Measurements from ENCODE around the gene ORC3. TPM values are rescaled to one million over a fixed set of nuclear protein-coding genes. Genes with fewer than 3 reads are reported as not detected.

The ORC3 gene
- total and polyA plus RNA-seq, 4 donors: 6.8 to 22.4 (median 13.9) TPM

GRCh38 chr6:87639373-87639772 lies 49.4 kb downstream of the ORC3 start:
- intact Hi-C loops (cut with DNase I): no loop called here
- 88 to 98% methylated on average over 3 to 4 of the region's 4 CpGs for WGBS, 2 donors
- Histone ChIP-seq H3K4me1 (ENCODE audit: control insufficient read depth in 1 of 2, insufficient read depth in 2 of 2, low read length in 2 of 2) (no peaks in the 10 kb centered on the region), H3K9me3 (ENCODE audit: control insufficient read depth, low read length) (no peaks in the 10 kb centered on the region), H3K27me3 (ENCODE audit: control insufficient read depth in 1 of 2, insufficient read depth in 2 of 2, low read length in 1 of 2) (no peaks in the 10 kb centered on the region), H3K36me3 (ENCODE audit: control insufficient read depth in 1 of 2, insufficient read depth in 2 of 2, low read length in 1 of 2) (peaks cover 0 to 1% of the 10 kb centered on the region in 2 donors), H3K4me3 (ENCODE audit: low read length in 2 of 2) (no peak overlapping the region), H3K27ac (ENCODE audit: low read depth in 1 of 2, low read length in 2 of 2) (no peak overlapping the region)
- ATAC-seq (ENCODE audit: low FRiP score): no peak
- DNase-seq: no peak

DNA sequence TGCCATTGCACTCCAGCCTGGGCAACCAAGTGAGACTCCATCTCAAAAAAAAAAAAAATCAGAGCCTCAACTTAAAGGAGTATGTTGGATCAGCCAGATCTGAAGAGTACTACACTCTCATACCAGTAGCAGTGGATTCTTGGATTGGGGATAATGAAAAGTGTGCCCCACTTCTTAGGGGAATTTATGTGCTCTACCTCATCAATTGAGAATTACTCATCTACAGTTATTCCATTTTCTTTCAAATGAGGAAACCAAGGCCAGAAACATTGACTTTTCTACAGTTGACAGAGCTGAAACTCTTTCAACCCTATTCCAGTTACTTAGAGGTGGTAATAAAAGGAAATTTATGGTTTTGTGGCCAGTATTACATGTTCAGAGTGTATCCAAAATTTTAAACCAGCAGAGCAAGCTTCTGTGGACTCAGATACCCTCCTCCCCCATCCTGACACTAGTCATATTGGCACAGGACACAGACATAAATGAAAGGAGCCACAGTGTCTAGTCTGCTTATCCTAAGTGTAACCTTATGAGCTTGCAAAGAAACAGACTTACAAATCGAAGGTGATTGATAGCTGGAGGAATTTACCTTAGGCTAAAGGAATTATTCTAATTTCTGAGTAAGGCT lies 51.2 kb downstream of the ORC3 start:
- 71 to 78% methylated on average over 1 of the region's 1 CpG for WGBS, 2 donors
- peaks cover 0 to 1% of the 10 kb centered on the region in 2 donors for H3K36me3 ChIP-seq (ENCODE audit: control insufficient read depth in 1 of 2, insufficient read depth in 2 of 2, low read length in 1 of 2)
- no peak for ATAC-seq (ENCODE audit: low FRiP score)
- no peaks in the 10 kb centered on the region for H3K4me1 ChIP-seq (ENCODE audit: control insufficient read depth in 1 of 2, insufficient read depth in 2 of 2, low read length in 2 of 2)
- no peaks in the 10 kb centered on the region for H3K9me3 ChIP-seq (ENCODE audit: control insufficient read depth, low read length)
- no peak overlapping the region for H3K4me3 ChIP-seq (ENCODE audit: low read length in 2 of 2)
- H3K27ac ChIP-seq (ENCODE audit: low read depth in 1 of 2, low read length in 2 of 2): no peak overlapping the region
- DNase-seq: no peak
- intact Hi-C loops (cut with DNase I): no loop called here
- H3K27me3 ChIP-seq (ENCODE audit: control insufficient read depth in 1 of 2, insufficient read depth in 2 of 2, low read length in 1 of 2): no peaks in the 10 kb centered on the region

- Histone ChIP-seq H3K27me3 (ENCODE audit: control insufficient read depth in 1 of 2, insufficient read depth in 2 of 2, low read length in 1 of 2) (no peaks in the 10 kb centered on the region), H3K36me3 (ENCODE audit: control insufficient read depth in 1 of 2, insufficient read depth in 2 of 2, low read length in 1 of 2) (no peaks in the 10 kb centered on the region), H3K4me3 (ENCODE audit: low read length in 2 of 2) (no peak overlapping the region), H3K27ac (ENCODE audit: low read depth in 1 of 2, low read length in 2 of 2) (no peak overlapping the region), H3K9me3 (ENCODE audit: control insufficient read depth, low read length) (no peaks in the 10 kb centered on the region), H3K4me1 (ENCODE audit: control insufficient read depth in 1 of 2, insufficient read depth in 2 of 2, low read length in 2 of 2) (no peaks in the 10 kb centered on the region)
- no peak for DNase-seq
- intact Hi-C loops (cut with DNase I): no loop called here
- 94 to 97% methylated on average over 1 of the region's 1 CpG for WGBS, 2 donors
- ATAC-seq (ENCODE audit: low FRiP score): no peak
These were observed 55.1 kb downstream of the ORC3 start for GRCh38 chr6:87645080-87645479.

DNA sequence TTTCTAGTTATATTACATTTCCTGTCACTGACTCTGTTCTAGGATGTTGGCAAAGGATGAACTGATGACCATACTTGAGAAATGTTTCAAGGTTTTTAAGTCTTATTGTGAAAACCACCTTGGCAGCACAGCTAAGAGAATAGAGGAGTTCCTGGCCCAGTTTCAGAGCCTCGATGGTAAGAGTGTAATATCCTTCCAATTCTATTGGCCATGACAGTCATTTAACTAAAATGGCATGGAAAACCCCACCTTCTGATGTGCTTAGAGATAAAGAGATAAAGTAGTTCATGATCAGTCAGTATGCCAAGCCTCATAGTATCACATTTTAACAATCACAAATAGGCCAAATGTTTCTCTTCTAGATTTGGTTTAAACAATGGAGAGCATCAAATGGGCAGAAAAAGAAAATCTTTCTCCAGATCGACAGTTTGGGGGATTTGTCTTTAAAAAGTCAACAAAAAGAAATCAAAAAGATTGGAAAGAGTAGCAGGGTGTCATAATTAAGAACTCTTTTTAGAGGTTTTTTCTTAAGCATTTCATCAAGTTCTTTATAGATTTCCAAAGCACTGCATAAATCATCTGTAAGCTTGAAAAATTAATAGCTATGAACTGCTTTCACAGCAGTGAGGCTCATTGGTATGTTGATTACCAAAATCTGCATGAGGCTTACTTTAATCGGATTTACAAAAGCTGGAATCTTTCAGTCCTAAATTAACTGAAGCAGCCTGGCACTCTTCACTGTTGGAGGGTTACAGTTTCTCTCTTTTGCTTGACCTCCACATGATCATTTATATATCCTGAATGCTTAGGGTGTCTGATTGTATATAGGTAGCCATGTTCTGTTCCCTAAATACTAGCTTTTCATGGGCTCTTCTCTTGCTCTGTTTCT lies 63.4 kb downstream of the ORC3 start:
- Histone ChIP-seq H3K36me3 (ENCODE audit: control insufficient read depth in 1 of 2, insufficient read depth in 2 of 2, low read length in 1 of 2) (no peaks in the 10 kb centered on the region), H3K27me3 (ENCODE audit: control insufficient read depth in 1 of 2, insufficient read depth in 2 of 2, low read length in 1 of 2) (no peaks in the 10 kb centered on the region), H3K27ac (ENCODE audit: low read depth in 1 of 2, low read length in 2 of 2) (no peak overlapping the region), H3K4me1 (ENCODE audit: control insufficient read depth in 1 of 2, insufficient read depth in 2 of 2, low read length in 2 of 2) (no peaks in the 10 kb centered on the region), H3K9me3 (ENCODE audit: control insufficient read depth, low read length) (no peaks in the 10 kb centered on the region), H3K4me3 (ENCODE audit: low read length in 2 of 2) (no peak overlapping the region)
- no peak for DNase-seq
- ATAC-seq (ENCODE audit: low FRiP score): no peak
- intact Hi-C loops (cut with DNase I): no loop called here
- 65 to 69% methylated on average over 3 of the region's 3 CpGs for WGBS, 2 donors

DNA sequence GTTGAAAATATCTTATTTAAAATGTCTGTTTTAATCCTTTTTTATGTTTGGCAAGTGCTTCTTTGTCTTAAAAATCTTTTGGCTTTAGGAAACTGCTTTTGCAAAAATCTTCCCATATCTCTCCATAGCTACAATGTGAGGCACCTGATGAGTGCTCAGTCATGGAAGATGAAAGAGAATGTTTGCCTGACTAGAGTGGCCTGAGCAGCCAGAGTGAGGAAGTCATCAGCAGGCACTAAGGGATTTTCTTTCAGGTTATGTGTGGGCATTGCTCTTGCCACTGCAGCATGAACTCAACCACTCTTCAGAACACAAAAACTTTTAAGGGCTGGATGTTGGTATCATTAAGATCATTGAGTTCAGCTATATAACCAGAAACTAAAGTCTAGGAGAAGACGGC lies 64.2 kb downstream of the ORC3 start:
- 92 to 96% methylated on average over 1 of the region's 1 CpG for WGBS, 2 donors
- ATAC-seq (ENCODE audit: low FRiP score) (no peak), DNase-seq (no peak)
- Histone ChIP-seq H3K4me3 (ENCODE audit: low read length in 2 of 2) (no peak overlapping the region), H3K4me1 (ENCODE audit: control insufficient read depth in 1 of 2, insufficient read depth in 2 of 2, low read length in 2 of 2) (no peaks in the 10 kb centered on the region), H3K27ac (ENCODE audit: low read depth in 1 of 2, low read length in 2 of 2) (no peak overlapping the region), H3K27me3 (ENCODE audit: control insufficient read depth in 1 of 2, insufficient read depth in 2 of 2, low read length in 1 of 2) (no peaks in the 10 kb centered on the region), H3K9me3 (ENCODE audit: control insufficient read depth, low read length) (no peaks in the 10 kb centered on the region), H3K36me3 (ENCODE audit: control insufficient read depth in 1 of 2, insufficient read depth in 2 of 2, low read length in 1 of 2) (no peaks in the 10 kb centered on the region)
- intact Hi-C loops (cut with DNase I): no loop called here

- Histone ChIP-seq H3K4me3 (ENCODE audit: low read length in 2 of 2) (no peak overlapping the region), H3K4me1 (ENCODE audit: control insufficient read depth in 1 of 2, insufficient read depth in 2 of 2, low read length in 2 of 2) (no peaks in the 10 kb centered on the region), H3K9me3 (ENCODE audit: control insufficient read depth, low read length) (no peaks in the 10 kb centered on the region), H3K27me3 (ENCODE audit: control insufficient read depth in 1 of 2, insufficient read depth in 2 of 2, low read length in 1 of 2) (no peaks in the 10 kb centered on the region), H3K36me3 (ENCODE audit: control insufficient read depth in 1 of 2, insufficient read depth in 2 of 2, low read length in 1 of 2) (no peaks in the 10 kb centered on the region), H3K27ac (ENCODE audit: low read depth in 1 of 2, low read length in 2 of 2) (no peak overlapping the region)
- WGBS, 2 donors: 66 to 68% methylated on average over 2 of the region's 2 CpGs
- ATAC-seq (ENCODE audit: low FRiP score) (no peak), DNase-seq (no peak)
- intact Hi-C loops (cut with DNase I): loop anchor here in 1 of 2 donors (5.0 kb wide), 1 partner anchor 47 kb away; the partner anchor contains the start of gene AKIRIN2
These were observed 65.0 kb downstream of the ORC3 start for GRCh38 chr6:87654875-87655454.

- no peak for ATAC-seq (ENCODE audit: low FRiP score)
- H3K4me3 ChIP-seq (ENCODE audit: low read length in 2 of 2): no peak overlapping the region
- H3K36me3 ChIP-seq (ENCODE audit: control insufficient read depth in 1 of 2, insufficient read depth in 2 of 2, low read length in 1 of 2): no peaks in the 10 kb centered on the region
- H3K4me1 ChIP-seq (ENCODE audit: control insufficient read depth in 1 of 2, insufficient read depth in 2 of 2, low read length in 2 of 2): no peaks in the 10 kb centered on the region
- H3K9me3 ChIP-seq (ENCODE audit: control insufficient read depth, low read length): no peaks in the 10 kb centered on the region
- intact Hi-C loops (cut with DNase I): loop anchor here in 1 of 2 donors (5.0 kb wide), 1 partner anchor 46 kb away; the partner anchor contains the start of gene AKIRIN2
- no peak overlapping the region for H3K27ac ChIP-seq (ENCODE audit: low read depth in 1 of 2, low read length in 2 of 2)
- H3K27me3 ChIP-seq (ENCODE audit: control insufficient read depth in 1 of 2, insufficient read depth in 2 of 2, low read length in 1 of 2): no peaks in the 10 kb centered on the region
- no peak for DNase-seq
These were observed 65.9 kb downstream of the ORC3 start for GRCh38 chr6:87655824-87656223.

- Histone ChIP-seq H3K4me1 (ENCODE audit: control insufficient read depth in 1 of 2, insufficient read depth in 2 of 2, low read length in 2 of 2) (no peaks in the 10 kb centered on the region), H3K9me3 (ENCODE audit: control insufficient read depth, low read length) (no peaks in the 10 kb centered on the region), H3K27me3 (ENCODE audit: control insufficient read depth in 1 of 2, insufficient read depth in 2 of 2, low read length in 1 of 2) (no peaks in the 10 kb centered on the region), H3K36me3 (ENCODE audit: control insufficient read depth in 1 of 2, insufficient read depth in 2 of 2, low read length in 1 of 2) (no peaks in the 10 kb centered on the region), H3K27ac (ENCODE audit: low read depth in 1 of 2, low read length in 2 of 2) (no peak overlapping the region), H3K4me3 (ENCODE audit: low read length in 2 of 2) (no peak overlapping the region)
- no peak for ATAC-seq (ENCODE audit: low FRiP score)
- intact Hi-C loops (cut with DNase I): loop anchor here in 1 of 2 donors (5.0 kb wide), 1 partner anchor 45 kb away; the partner anchor contains the start of gene AKIRIN2
- DNase-seq: no peak
These were observed 66.9 kb downstream of the ORC3 start for GRCh38 chr6:87656857-87657256.

Data from aorta (tissue), 5 donors.